Activated CD8-positive, alpha-beta T cell treated with anti-CD3 and anti-CD28 coated beads for 36 hours (primary cell): ENCODE measurements around the gene SP8. TPM values are rescaled to one million over a fixed set of nuclear protein-coding genes. Genes with fewer than 3 reads are reported as not detected.

ENCODE experiments used
- ATAC-seq: fragments of 200-7000 bp; cut with Tn5 transposase; one replicate; pipeline ENCODE4 v1.10.0; 2021; ENCODE audit warnings: mild to moderate bottlenecking, moderate library complexity
- CTCF ChIA-PET: fragments of 350-600 bp; sonication (Branson Sonifier 250); formaldehyde crosslinking; loops from one replicate; lab custom pipeline; 2021; ENCODE audit warnings: antibody characterized with exemption; lab: Charles Lee
- POLR2A ChIA-PET: fragments of 350-600 bp; sonication (Branson Sonifier 250); formaldehyde crosslinking; loops from one replicate; lab custom pipeline; 2021; ENCODE audit warnings: antibody characterized with exemption; lab: Charles Lee
- DNase-seq: peaks from one replicate; pipeline ENCODE4 v3.0.0-alpha.2; 2020
- H3K27ac Mint-ChIP-seq: one replicate; pipeline ENCODE4 v1.8.0; 2021; ENCODE audit warnings: mild to moderate bottlenecking, mixed read lengths
- H3K27me3 Mint-ChIP-seq: one replicate; pipeline ENCODE4 v1.8.0; 2021; ENCODE audit warnings: mixed read lengths
- H3K36me3 Mint-ChIP-seq: one replicate; pipeline ENCODE4 v1.8.0; 2021; ENCODE audit warnings: low read depth, mixed read lengths
- H3K4me1 Mint-ChIP-seq: one replicate; pipeline ENCODE4 v1.8.0; 2021; ENCODE audit warnings: low read depth, mixed read lengths
- H3K4me3 Mint-ChIP-seq: one replicate; pipeline ENCODE4 v1.8.0; 2021; ENCODE audit warnings: mild to moderate bottlenecking, moderate library complexity, mixed read lengths
- H3K9me3 Mint-ChIP-seq: one replicate; pipeline ENCODE4 v1.8.0; 2021; ENCODE audit warnings: mixed read lengths
- CTCF ChIP-seq: fragments of 200-600 bp; IDR thresholded peaks from one replicate; pipeline ENCODE4 v1.8.0; 2022; ENCODE audit warnings: antibody characterized with exemption, mild to moderate bottlenecking
- intact Hi-C: fragments of 100-400 bp; cut with micrococcal nuclease; formaldehyde crosslinking; loops from one replicate; pipeline ENCODE4 v1.10.0; 2022
- total RNA-seq, 2 experiments: library from RNA; stranded (reverse); gene quantifications; one replicate each; pipeline ENCODE4 v1.2.3, GENCODE V29; 2021

The SP8 gene
- total RNA-seq, 2 experiments from 2014 or later: not detected

GRCh38 chr7:20783700-20784387, 2.8 kb downstream of the SP8 start:
- Mint-ChIP-seq H3K36me3 (peaks cover 3% of the 10 kb centered on the region), H3K4me1 (peaks cover 15% of the 10 kb centered on the region), H3K27ac (peak overlapping the region; percentile 76), H3K9me3 (peaks cover 2% of the 10 kb centered on the region), H3K4me3 (peak overlapping the region; percentile 52), H3K27me3 (peaks cover 73% of the 10 kb centered on the region)
- peak; percentile 11 for DNase-seq
- TF ChIP-seq CTCF: no peak
- ChIA-PET CTCF (interaction anchor here (1.4 kb wide), 1 partner anchor 11 kb away, joined by 3 read pairs; no protein-coding TSS in a partner anchor), POLR2A (no interaction called here)
- intact Hi-C loops: loop anchor here (10.0 kb wide), 1 partner anchor 471 kb away; no protein-coding TSS in a partner anchor
- peak; percentile 50 for ATAC-seq

- ChIA-PET CTCF (no interaction called here), POLR2A (no interaction called here)
- peaks cover 3% of the 10 kb centered on the region for H3K36me3 Mint-ChIP-seq
- peaks cover 2% of the 10 kb centered on the region for H3K9me3 Mint-ChIP-seq
- no peak overlapping the region for H3K27ac Mint-ChIP-seq
- no peak for DNase-seq
- ATAC-seq: no peak
- peaks cover 15% of the 10 kb centered on the region for H3K4me1 Mint-ChIP-seq
- intact Hi-C loops: loop anchor here (10.0 kb wide), 1 partner anchor 472 kb away; no protein-coding TSS in a partner anchor
- no peak overlapping the region for H3K4me3 Mint-ChIP-seq
- H3K27me3 Mint-ChIP-seq: peaks cover 74% of the 10 kb centered on the region
- no peak for TF ChIP-seq CTCF
Measured at GRCh38 chr7:20783125-20783699, 3.5 kb downstream of the SP8 start.

- no peak for DNase-seq
- Mint-ChIP-seq H3K9me3 (peaks cover 2% of the 10 kb centered on the region), H3K27ac (no peak overlapping the region), H3K4me3 (no peak overlapping the region), H3K36me3 (peaks cover 6% of the 10 kb centered on the region), H3K4me1 (peaks cover 12% of the 10 kb centered on the region), H3K27me3 (peaks cover 77% of the 10 kb centered on the region)
- POLR2A ChIA-PET: no interaction called here
- CTCF ChIA-PET: interaction anchor here (1.0 kb wide), 1 partner anchor 12 kb away, joined by 3 read pairs; no protein-coding TSS in a partner anchor
- no peak for ATAC-seq
- intact Hi-C loops: no loop called here
- TF ChIP-seq CTCF: no peak
Measured at GRCh38 chr7:20779041-20779440, 7.6 kb downstream of the SP8 start.

- peak; percentile 24 for DNase-seq
- CTCF ChIA-PET: interaction anchor here (0.6 to 1.0 kb wide), 2 partner anchors 13 to 475 kb away, joined by 3 read pairs; no protein-coding TSS in a partner anchor
- TF ChIP-seq CTCF: peak; percentile 51
- ATAC-seq: no peak
- Mint-ChIP-seq H3K27ac (no peak overlapping the region), H3K27me3 (peaks cover 70% of the 10 kb centered on the region), H3K4me1 (peaks cover 6% of the 10 kb centered on the region), H3K9me3 (no peaks in the 10 kb centered on the region), H3K36me3 (peaks cover 3% of the 10 kb centered on the region), H3K4me3 (no peak overlapping the region)
- POLR2A ChIA-PET: no interaction called here
- intact Hi-C loops: no loop called here
Measured at GRCh38 chr7:20778063-20778721, 8.5 kb downstream of the SP8 start.
